Measurements from ENCODE around the gene SLC16A13. TPM values are rescaled to one million over a fixed set of nuclear protein-coding genes. Genes with fewer than 3 reads are reported as not detected.

The SLC16A13 gene
- total and polyA plus RNA-seq, 2 of the 4 experiments (the other 2 are of a cell fraction): 0.18 to 2.3 TPM

DNA sequence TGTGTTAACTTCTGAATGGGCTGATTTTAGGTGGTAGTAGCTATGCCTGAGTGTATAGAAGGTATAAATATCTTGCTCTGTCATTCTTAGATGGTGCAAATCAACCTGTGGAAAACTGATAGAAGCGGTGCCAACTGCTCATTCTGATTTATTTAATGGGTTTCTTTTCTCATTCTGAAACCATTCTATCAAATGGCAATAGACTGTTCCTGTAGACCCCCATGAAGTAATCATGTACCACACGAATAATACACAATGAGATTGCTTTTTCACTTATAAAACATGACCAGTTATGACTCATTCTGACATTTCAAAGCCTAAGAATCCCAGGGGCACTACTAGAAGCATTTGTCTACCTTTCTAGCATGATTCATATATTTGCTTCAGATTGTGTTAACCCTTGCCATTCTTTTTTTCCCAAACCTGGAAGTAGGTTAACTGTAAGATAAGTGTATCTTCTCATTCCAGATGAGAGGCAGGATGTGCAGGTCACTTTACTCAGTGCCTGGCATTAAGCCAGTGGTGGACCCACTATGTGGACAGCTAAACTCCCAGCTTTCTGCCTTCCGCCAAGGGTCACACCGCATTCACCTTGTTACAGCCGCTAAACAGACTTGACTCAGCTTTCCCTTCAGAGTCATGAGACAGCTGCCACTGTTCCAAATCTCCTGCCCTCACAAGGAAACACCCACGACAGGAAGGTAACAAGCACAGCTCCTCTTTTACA lies 24.5 kb downstream of the SLC16A13 start:
- intact Hi-C loops (cut with micrococcal nuclease) (no loop called here), dilution Hi-C loops (cut with HindIII; ENCODE audit: low sequenced_read_pairs, unreplicated experiment) (no loop called here), in situ Hi-C loops (cut with MboI; ENCODE audit: low sequenced_read_pairs) (loop anchor here (25.0 kb wide), 1 partner anchor 477 kb away; the partner anchor contains the start of gene TNFSF12)
- DNase-seq (peak; percentile 69), ATAC-seq (ENCODE audit: low read depth) (no peak)
- no peak overlapping the region for H4K8ac ChIP-seq (ENCODE audit: low read depth in 2 of 2, low read length in 2 of 2)
- H3K9ac ChIP-seq (ENCODE audit: low read depth, low read length): no peak overlapping the region
- H2BK5ac ChIP-seq (ENCODE audit: low read depth, low read length, poor library complexity, severe bottlenecking): no peak overlapping the region
- no peak overlapping the region for H2BK120ac ChIP-seq (ENCODE audit: low read depth, low read length)
- H3K9me1 ChIP-seq (ENCODE audit: insufficient read depth, low read length): no peaks in the 10 kb centered on the region
- H4K91ac ChIP-seq (ENCODE audit: insufficient read depth, low read depth, low read length): no peak overlapping the region
- no peak overlapping the region for H3K4ac ChIP-seq (ENCODE audit: low read depth, low read length)
- no peak overlapping the region for H3K27ac ChIP-seq (ENCODE audit: insufficient read depth, low read length)
- ChIA-PET POLR2A (ENCODE audit: unreplicated experiment) (no interaction called here), CTCF (no interaction called here)
- no peak overlapping the region for H3K14ac ChIP-seq (replicated peaks; ENCODE audit: low read depth, low read length)
- no peak overlapping the region for H3K18ac ChIP-seq (ENCODE audit: low read depth, low read length)
- H3K79me1 ChIP-seq (ENCODE audit: low read depth in 1 of 2, low read length in 2 of 2): no peaks in the 10 kb centered on the region
- H3K23ac ChIP-seq (ENCODE audit: low read depth, low read length): no peak overlapping the region
- H2BK20ac ChIP-seq (ENCODE audit: low read depth, low read length): no peak overlapping the region
- WGBS, 2 experiments (ENCODE audit: extremely low coverage in 2 of 2, insufficient read length in 1 of 2): no CpG with 5 or more reads among the region's 6 CpGs
- no peaks in the 10 kb centered on the region for H4K20me1 ChIP-seq (ENCODE audit: insufficient read depth, low read length)
- H3K9me3 ChIP-seq (ENCODE audit: control insufficient read depth, insufficient read depth, low read length): no peaks in the 10 kb centered on the region
- H3K4me1 ChIP-seq (ENCODE audit: control insufficient read depth, insufficient read depth, low read length): 0 out of 2 replicates have a peak, but pooled peaks cover 2% of the 10 kb centered on the region
- H2AK9ac ChIP-seq (replicated peaks; ENCODE audit: low read depth, low read length, poor library complexity): no peak overlapping the region
- no peak overlapping the region for H3K4me3 ChIP-seq (ENCODE audit: insufficient read depth, low read depth, low read length)
- no peak overlapping the region for H3K4me2 ChIP-seq (ENCODE audit: low read depth, low read length)
- H2AFZ ChIP-seq (replicated peaks; ENCODE audit: low read length, poor library complexity): no peak overlapping the region
- no peak overlapping the region for H2AK5ac ChIP-seq (ENCODE audit: low read depth, low read length)
- H3K56ac ChIP-seq (ENCODE audit: extremely low read depth, insufficient read depth, low read length): no peak overlapping the region
- BruUV-seq (replicated peaks): no TSS peak
- peaks cover 12% of the 10 kb centered on the region for H3K27me3 ChIP-seq (ENCODE audit: control insufficient read depth, insufficient read depth, low read length)
- no peak overlapping the region for H4K5ac ChIP-seq (ENCODE audit: low read depth, low read length)
- no peaks in the 10 kb centered on the region for H3K36me3 ChIP-seq (ENCODE audit: control insufficient read depth, insufficient read depth, low read length)
- H2BK15ac ChIP-seq (ENCODE audit: low read depth, low read length): no peak overlapping the region
- TF ChIP-seq USF2 (IDR thresholded peaks at IDR 0.05; ENCODE audit: low read depth, low read length) (no peak), FOS (IDR thresholded peaks at IDR 0.05; ENCODE audit: low read depth, low read length) (peak; percentile 67)
